PC-3 (cell line): ENCODE results near the gene FGFR1OP2. TPM values are rescaled to one million over a fixed set of nuclear protein-coding genes. Genes with fewer than 3 reads are reported as not detected.
A peak's percentile ranks its signal among the peaks of the same experiment; 100 is the strongest.

Experiments
- ATAC-seq: fragments of 200-7000 bp; cut with Tn5 transposase; 2 replicates; pipeline ENCODE4 v1.9.1; 2020; ENCODE audit warnings: mild to moderate bottlenecking, moderate library complexity
- BruUV-seq: library from RNA; stranded (reverse); fragments of 400-500 nt; replicated peaks from 2 replicates; lab custom pipeline; 2021; lab: Mats Ljungman, UMichigan
- CTCF ChIA-PET: fragments of 300-600 bp; sonication (Branson Sonifier 250); formaldehyde crosslinking; loops from one replicate; lab custom pipeline; 2022; ENCODE audit warnings: antibody characterized with exemption; lab: Charles Lee
- POLR2A ChIA-PET: fragments of 300-600 bp; sonication (Branson Sonifier 250); formaldehyde crosslinking; loops from one replicate; lab custom pipeline; 2022; ENCODE audit warnings: antibody characterized with exemption; ENCODE audit not compliant: unreplicated experiment; lab: Charles Lee
- DNase-seq: peaks from one replicate; pipeline ENCODE4 v3.0.0-alpha.2; 2015
- H2AFZ ChIP-seq: fragments of 300-600 bp; sonication (generic); 2 replicates; pipeline ENCODE4 v1.6.0; 2016; ENCODE audit warnings: antibody characterized with exemption, low read length
- H3F3A ChIP-seq: fragments of 300-600 bp; sonication (generic); one replicate; pipeline ENCODE4 v1.6.0; 2017; ENCODE audit warnings: antibody characterized with exemption, low read length, control low read depth, mild to moderate bottlenecking; ENCODE audit not compliant: unreplicated experiment
- H3K27ac ChIP-seq: fragments of 300-600 bp; sonication (generic); 2 replicates; pipeline ENCODE4 v1.5.1; 2016; ENCODE audit warnings: mild to moderate bottlenecking, low read length
- H3K27me3 ChIP-seq: fragments of 300-600 bp; sonication (generic); 2 replicates; pipeline ENCODE4 v1.6.1; 2016; ENCODE audit warnings: low read length, mixed read lengths
- H3K36me3 ChIP-seq: fragments of 300-600 bp; sonication (generic); 2 replicates; pipeline ENCODE4 v1.6.1; 2016; ENCODE audit warnings: low read depth, mixed run types, low read length, mixed read lengths
- H3K4me1 ChIP-seq: fragments of 300-600 bp; sonication (generic); 2 replicates; pipeline ENCODE4 v1.5.1; 2016; ENCODE audit warnings: low read length; ENCODE audit not compliant: insufficient read depth
- H3K4me2 ChIP-seq: fragments of 300-600 bp; sonication (generic); 2 replicates; pipeline ENCODE4 v1.6.0; 2016; ENCODE audit warnings: low read length
- H3K4me3 ChIP-seq: fragments of 300-600 bp; sonication (generic); 2 replicates; pipeline ENCODE4 v1.5.1; 2016; ENCODE audit warnings: mild to moderate bottlenecking, low read length, mixed read lengths
- H3K79me2 ChIP-seq: fragments of 300-600 bp; sonication (generic); 2 replicates; pipeline ENCODE4 v1.6.1; 2017; ENCODE audit warnings: low read length, mixed read lengths
- H3K9ac ChIP-seq: fragments of 300-600 bp; sonication (generic); 2 replicates; pipeline ENCODE4 v1.6.0; 2016; ENCODE audit warnings: mild to moderate bottlenecking, low read length
- H3K9me2 ChIP-seq: fragments of 300-600 bp; sonication (generic); replicated peaks from 2 replicates; pipeline ENCODE4 v1.6.1; 2016; ENCODE audit warnings: mixed run types, low read length, mixed read lengths
- H3K9me3 ChIP-seq: fragments of 300-600 bp; sonication (generic); 2 replicates; pipeline ENCODE4 v1.6.1; 2016; ENCODE audit warnings: low read length, mixed read lengths
- H4K20me1 ChIP-seq: fragments of 300-600 bp; sonication (generic); 2 replicates; pipeline ENCODE4 v1.6.1; 2016; ENCODE audit warnings: low read length, mixed read lengths
- CTCF ChIP-seq: fragments of 300-600 bp; sonication (generic); conservative IDR thresholded peaks from 2 replicates; pipeline ENCODE4 v1.5.1; 2017; ENCODE audit warnings: antibody characterized with exemption, low read depth, mild to moderate bottlenecking, low read length
- EZH2 ChIP-seq: fragments of 300-600 bp; sonication (generic); IDR thresholded peaks from one replicate; pipeline ENCODE4 v1.6.1; 2017; ENCODE audit warnings: antibody characterized with exemption, mild to moderate bottlenecking, low read length; ENCODE audit not compliant: unreplicated experiment
- EZH2phosphoT487 ChIP-seq: fragments of 300-600 bp; sonication (generic); IDR thresholded peaks from 2 replicates; pipeline ENCODE4 v1.6.1; 2018; ENCODE audit warnings: mild to moderate bottlenecking, antibody characterized with exemption, low read length, borderline replicate concordance
- intact Hi-C: fragments of 100-400 bp; cut with micrococcal nuclease; formaldehyde crosslinking; loops from 2 replicates; pipeline ENCODE4 v1.9.0; 2023
- total RNA-seq: library from RNA; depleted of rRNA; stranded (reverse); fragments of >200 nt; gene quantifications from 2 replicates; pipeline ENCODE4 v1.2.3, GENCODE V29; 2014

The FGFR1OP2 gene
- total RNA-seq, 1 experiment from 2014 or later, result 74.3 TPM

DNA sequence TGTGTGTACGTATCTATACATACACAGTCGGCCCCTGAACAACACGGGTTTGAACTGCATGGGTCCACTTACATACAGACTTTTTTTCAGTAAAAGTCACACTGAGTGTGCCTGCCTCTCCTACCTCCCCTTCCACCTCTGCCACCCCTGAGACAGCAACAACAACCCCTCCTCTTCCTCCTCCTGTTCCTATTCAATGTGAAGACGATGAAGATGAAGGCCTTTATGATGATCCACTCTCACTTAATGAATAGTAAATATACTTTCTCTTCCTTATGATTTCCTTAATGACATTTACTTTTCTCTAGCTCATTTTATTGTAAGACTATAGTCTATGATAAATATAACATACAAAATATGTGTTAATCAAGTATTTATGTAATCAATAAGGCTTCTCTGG, 50.4 kb downstream of the FGFR1OP2 start:
- ATAC-seq (no peak), DNase-seq (no peak)
- ChIA-PET CTCF (no interaction called here), POLR2A (no interaction called here)
- Histone ChIP-seq H3K4me3 (no peak overlapping the region), H3K79me2 (no peaks in the 10 kb centered on the region), H4K20me1 (no peaks in the 10 kb centered on the region), H2AFZ (no peak overlapping the region), H3K27me3 (no peaks in the 10 kb centered on the region), H3K9me2 (no peaks in the 10 kb centered on the region), H3K27ac (no peak overlapping the region), H3K9me3 (no peaks in the 10 kb centered on the region), H3K4me1 (peaks cover 10% of the 10 kb centered on the region), H3K4me2 (no peak overlapping the region), H3K9ac (no peak overlapping the region), H3K36me3 (peaks cover 5% of the 10 kb centered on the region; the same call in 1 of the 2 replicates), H3F3A (no peaks in the 10 kb centered on the region)
- no peak for TF ChIP-seq EZH2
- no peak for TF ChIP-seq EZH2phosphoT487
- no peak for TF ChIP-seq CTCF
- no TSS peak for BruUV-seq
- intact Hi-C loops, result no loop called here

GRCh38 chr12:26989873-26990272, 51.6 kb downstream of the FGFR1OP2 start:
- no peaks in the 10 kb centered on the region for H3K27me3 ChIP-seq
- no peak overlapping the region for H3K27ac ChIP-seq
- CTCF ChIA-PET, result interaction anchor here (0.6 kb wide), 1 partner anchor 108 kb away, joined by 3 read pairs; no protein-coding TSS in a partner anchor
- H3K9ac ChIP-seq, result no peak overlapping the region
- H4K20me1 ChIP-seq, result no peaks in the 10 kb centered on the region
- H3F3A ChIP-seq, result no peaks in the 10 kb centered on the region
- peaks cover 9% of the 10 kb centered on the region; the same call in 1 of the 2 replicates for H3K36me3 ChIP-seq
- no peaks in the 10 kb centered on the region for H3K9me3 ChIP-seq
- DNase-seq, result no peak
- POLR2A ChIA-PET, result interaction anchor here (0.6 kb wide), 1 partner anchor 305 kb away, joined by 5 read pairs; no protein-coding TSS in a partner anchor
- intact Hi-C loops, result no loop called here
- no peaks in the 10 kb centered on the region for H3K9me2 ChIP-seq
- TF ChIP-seq EZH2phosphoT487 (no peak), EZH2 (no peak), CTCF (no peak)
- H2AFZ ChIP-seq, result no peak overlapping the region
- no TSS peak for BruUV-seq
- no peak overlapping the region for H3K4me3 ChIP-seq
- no peak for ATAC-seq
- peaks cover 10% of the 10 kb centered on the region for H3K4me1 ChIP-seq
- H3K4me2 ChIP-seq, result no peak overlapping the region
- no peaks in the 10 kb centered on the region for H3K79me2 ChIP-seq

- no peaks in the 10 kb centered on the region for H3K9me3 ChIP-seq
- no TSS peak for BruUV-seq
- peaks cover 15% of the 10 kb centered on the region; the same call in 1 of the 2 replicates for H3K36me3 ChIP-seq
- ATAC-seq (peak; percentile 81), DNase-seq (no peak)
- H3K27ac ChIP-seq, result no peak overlapping the region
- TF ChIP-seq CTCF (no peak), EZH2 (no peak), EZH2phosphoT487 (no peak)
- peaks cover 10% of the 10 kb centered on the region for H3K4me1 ChIP-seq
- no peak overlapping the region for H3K9ac ChIP-seq
- H3K4me3 ChIP-seq, result no peak overlapping the region
- no peaks in the 10 kb centered on the region for H3K9me2 ChIP-seq
- no peaks in the 10 kb centered on the region for H4K20me1 ChIP-seq
- no peak overlapping the region for H3K4me2 ChIP-seq
- H3F3A ChIP-seq, result no peaks in the 10 kb centered on the region
- ChIA-PET CTCF (interaction anchor here (0.6 kb wide), 1 partner anchor 38 kb away, joined by 6 read pairs; no protein-coding TSS in a partner anchor), POLR2A (no interaction called here)
- no peaks in the 10 kb centered on the region for H3K27me3 ChIP-seq
- no peak overlapping the region for H2AFZ ChIP-seq
- no peaks in the 10 kb centered on the region for H3K79me2 ChIP-seq
- intact Hi-C loops, result no loop called here
Observed at GRCh38 chr12:26991826-26992225, 53.6 kb downstream of the FGFR1OP2 start.
